Spleen (tissue), 7 donors: ENCODE results near the gene MN1.

Experiments
- POLR2A ChIP-seq, 3 donors: fragments of 450-650 bp; IDR thresholded peaks; one replicate each; pipeline ENCODE4 v1.5.1; 2017; ENCODE audit warnings: antibody characterized with exemption in 3 of 3, mild to moderate bottlenecking in 1 of 3
- POLR2AphosphoS5 ChIP-seq, 3 donors: sonication (generic); formaldehyde crosslinking; IDR thresholded peaks; one replicate each; pipeline ENCODE4 v1.5.1; 2017; ENCODE audit warnings: antibody characterized with exemption in 3 of 3
- TF ChIP-seq, protein P1 (sequence below), 11 experiments: fragments of 200-600 bp in 7 of 11; fragments of 450-650 bp in 4 of 11; sonication (generic) in 4 of 11; IDR thresholded peaks in 8 of 11; conservative IDR thresholded peaks in 3 of 11; 1 replicate in 7 of 11; 2 replicates in 4 of 11; pipeline versions ENCODE4 v1.4.0 to v1.8.0; 2016 to 2021; ENCODE audit warnings: antibody characterized with exemption in 11 of 11, inconsistent platforms in 4 of 11, mild to moderate bottlenecking in 1 of 11
- donor health status: DM: no; HTN: no; CAD: no; lungs with moderate emphysema.
- donor health status: DM: no; HTN: no; CAD: no.
- donor health status: DM: no; HTN: no; CAD: no.

DNA sequence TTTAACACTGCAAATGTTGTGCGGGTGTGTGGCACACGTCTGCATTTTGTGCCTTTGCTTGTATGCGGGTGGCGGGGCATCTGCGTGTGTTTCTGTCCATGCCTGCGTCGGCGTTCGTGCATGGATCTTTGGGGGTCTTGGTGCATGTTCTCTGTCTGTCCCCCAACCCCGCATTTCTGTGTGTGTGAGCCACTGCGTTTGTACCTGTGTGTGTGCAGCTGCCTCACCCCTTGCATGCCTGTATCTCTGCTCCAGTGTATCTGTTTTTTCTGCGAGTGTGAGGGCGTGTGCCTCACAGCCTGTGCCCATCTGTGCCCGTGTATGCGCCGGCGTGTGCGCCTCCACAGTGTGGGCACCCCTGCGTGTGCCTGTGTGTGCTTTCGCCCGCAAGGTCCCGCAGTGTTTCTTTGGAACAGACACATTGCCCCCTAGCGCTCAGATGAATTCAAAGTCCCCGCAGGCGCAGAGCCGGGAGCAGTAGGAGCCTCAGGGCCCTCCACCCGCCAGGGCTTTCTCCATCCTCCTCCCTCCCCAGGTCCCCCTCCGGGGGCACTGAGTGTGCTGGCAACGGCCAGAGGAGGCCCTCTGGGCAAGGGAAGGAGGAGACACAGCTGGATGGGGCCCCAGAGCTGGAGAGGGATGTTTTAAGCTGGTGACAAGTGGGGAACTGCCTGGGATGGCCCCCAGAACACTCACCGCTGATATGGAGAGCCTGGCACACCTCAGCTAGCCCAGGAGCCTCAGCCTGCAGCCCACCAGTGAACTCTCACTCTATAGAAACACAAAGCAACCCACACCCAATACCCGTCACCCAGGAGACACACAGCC, 3.1 kb upstream of the MN1 start:
- no peak for TF ChIP-seq POLR2AphosphoS5 (IDR thresholded peaks at IDR 0.05)
- TF ChIP-seq, protein P1, sequence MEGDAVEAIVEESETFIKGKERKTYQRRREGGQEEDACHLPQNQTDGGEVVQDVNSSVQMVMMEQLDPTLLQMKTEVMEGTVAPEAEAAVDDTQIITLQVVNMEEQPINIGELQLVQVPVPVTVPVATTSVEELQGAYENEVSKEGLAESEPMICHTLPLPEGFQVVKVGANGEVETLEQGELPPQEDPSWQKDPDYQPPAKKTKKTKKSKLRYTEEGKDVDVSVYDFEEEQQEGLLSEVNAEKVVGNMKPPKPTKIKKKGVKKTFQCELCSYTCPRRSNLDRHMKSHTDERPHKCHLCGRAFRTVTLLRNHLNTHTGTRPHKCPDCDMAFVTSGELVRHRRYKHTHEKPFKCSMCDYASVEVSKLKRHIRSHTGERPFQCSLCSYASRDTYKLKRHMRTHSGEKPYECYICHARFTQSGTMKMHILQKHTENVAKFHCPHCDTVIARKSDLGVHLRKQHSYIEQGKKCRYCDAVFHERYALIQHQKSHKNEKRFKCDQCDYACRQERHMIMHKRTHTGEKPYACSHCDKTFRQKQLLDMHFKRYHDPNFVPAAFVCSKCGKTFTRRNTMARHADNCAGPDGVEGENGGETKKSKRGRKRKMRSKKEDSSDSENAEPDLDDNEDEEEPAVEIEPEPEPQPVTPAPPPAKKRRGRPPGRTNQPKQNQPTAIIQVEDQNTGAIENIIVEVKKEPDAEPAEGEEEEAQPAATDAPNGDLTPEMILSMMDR (IDR thresholded peaks at IDR 0.05 in 8 of 11, conservative IDR thresholded peaks at IDR 0.05 in 3 of 11): peak; percentile 16 to 78 (median 61)
- TF ChIP-seq POLR2A (IDR thresholded peaks at IDR 0.05): no peak
